Breast epithelium (tissue), 3 donors: ENCODE data around the gene LRRC57.

Experiments
- POLR2A ChIP-seq: fragments of 450-650 bp; IDR thresholded peaks from one replicate; pipeline ENCODE4 v1.6.1; 2016; ENCODE audit warnings: antibody characterized with exemption, mild to moderate bottlenecking, moderate library complexity
- POLR2AphosphoS5 ChIP-seq, 3 donors: sonication (generic); formaldehyde crosslinking; IDR thresholded peaks; one replicate each; pipeline ENCODE4 v1.6.1; 2017; ENCODE audit warnings: antibody characterized with exemption in 3 of 3
- TF ChIP-seq, protein P1 (sequence below), 3 donors: fragments of 450-650 bp; IDR thresholded peaks; one replicate each; pipeline ENCODE4 v1.5.1; 2016 to 2017; ENCODE audit warnings: antibody characterized with exemption in 3 of 3, mild to moderate bottlenecking in 3 of 3, moderate library complexity in 3 of 3

DNA sequence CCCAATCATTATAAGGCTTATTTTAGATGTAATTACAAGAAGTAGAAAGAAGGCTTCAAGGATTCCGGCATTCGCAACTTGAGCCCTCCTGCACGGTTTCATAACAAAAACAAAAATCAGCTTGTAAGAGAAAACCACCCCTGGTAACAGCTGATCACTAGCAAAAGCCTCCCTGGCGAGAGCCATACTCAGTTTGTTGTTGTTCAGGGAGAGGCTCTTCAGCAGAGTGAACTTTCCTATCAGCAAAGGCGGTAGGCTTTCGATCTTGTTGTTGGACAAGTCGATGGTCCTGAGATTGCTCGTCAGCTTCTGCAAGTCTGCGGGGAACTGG lies 710 bp downstream of the LRRC57 start:
- no peak for TF ChIP-seq POLR2A
- TF ChIP-seq, protein P1, sequence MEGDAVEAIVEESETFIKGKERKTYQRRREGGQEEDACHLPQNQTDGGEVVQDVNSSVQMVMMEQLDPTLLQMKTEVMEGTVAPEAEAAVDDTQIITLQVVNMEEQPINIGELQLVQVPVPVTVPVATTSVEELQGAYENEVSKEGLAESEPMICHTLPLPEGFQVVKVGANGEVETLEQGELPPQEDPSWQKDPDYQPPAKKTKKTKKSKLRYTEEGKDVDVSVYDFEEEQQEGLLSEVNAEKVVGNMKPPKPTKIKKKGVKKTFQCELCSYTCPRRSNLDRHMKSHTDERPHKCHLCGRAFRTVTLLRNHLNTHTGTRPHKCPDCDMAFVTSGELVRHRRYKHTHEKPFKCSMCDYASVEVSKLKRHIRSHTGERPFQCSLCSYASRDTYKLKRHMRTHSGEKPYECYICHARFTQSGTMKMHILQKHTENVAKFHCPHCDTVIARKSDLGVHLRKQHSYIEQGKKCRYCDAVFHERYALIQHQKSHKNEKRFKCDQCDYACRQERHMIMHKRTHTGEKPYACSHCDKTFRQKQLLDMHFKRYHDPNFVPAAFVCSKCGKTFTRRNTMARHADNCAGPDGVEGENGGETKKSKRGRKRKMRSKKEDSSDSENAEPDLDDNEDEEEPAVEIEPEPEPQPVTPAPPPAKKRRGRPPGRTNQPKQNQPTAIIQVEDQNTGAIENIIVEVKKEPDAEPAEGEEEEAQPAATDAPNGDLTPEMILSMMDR (IDR thresholded peaks at IDR 0.05): no peak
- TF ChIP-seq POLR2AphosphoS5 (IDR thresholded peaks at IDR 0.05): no peak
